ENCODE measurements around the gene OR2AG2.

- no peak for TF ChIP-seq POLR2A (IDR thresholded peaks at IDR 0.05; ENCODE audit: low read depth, low read length)
- TF ChIP-seq POLR2AphosphoS5 (IDR thresholded peaks at IDR 0.05; ENCODE audit: low read depth, low read length) = no peak
- no peak for TF ChIP-seq TAF1 (IDR thresholded peaks at IDR 0.05; ENCODE audit: low read depth, low read length)
- no peak for TF ChIP-seq SPI1 (IDR thresholded peaks at IDR 0.05; ENCODE audit: low read depth, low read length)
Observed at GRCh38 chr11:6734616-6735015, 37.2 kb downstream of the OR2AG2 start.

Measured in GM12891 (cell line).